Body of pancreas (tissue), 4 donors: ENCODE results near the gene ZC3H12C.

Experiments used
- POLR2A ChIP-seq, 3 donors: fragments of 450-650 bp; IDR thresholded peaks; one replicate each; pipeline ENCODE4 v1.6.1; 2016; ENCODE audit warnings: antibody characterized with exemption in 3 of 3, mild to moderate bottlenecking in 2 of 3
- TF ChIP-seq, protein P1 (sequence below), 7 experiments: fragments of 450-650 bp in 4 of 7; fragments of 200-600 bp in 3 of 7; sonication (generic) in 3 of 7; IDR thresholded peaks; one replicate each; pipeline ENCODE4 v1.5.1; 2016 to 2019; ENCODE audit warnings: antibody characterized with exemption in 7 of 7

GRCh38 chr11:110077346-110077745 lies 15.8 kb upstream of the ZC3H12C start:
- TF ChIP-seq, protein P1, sequence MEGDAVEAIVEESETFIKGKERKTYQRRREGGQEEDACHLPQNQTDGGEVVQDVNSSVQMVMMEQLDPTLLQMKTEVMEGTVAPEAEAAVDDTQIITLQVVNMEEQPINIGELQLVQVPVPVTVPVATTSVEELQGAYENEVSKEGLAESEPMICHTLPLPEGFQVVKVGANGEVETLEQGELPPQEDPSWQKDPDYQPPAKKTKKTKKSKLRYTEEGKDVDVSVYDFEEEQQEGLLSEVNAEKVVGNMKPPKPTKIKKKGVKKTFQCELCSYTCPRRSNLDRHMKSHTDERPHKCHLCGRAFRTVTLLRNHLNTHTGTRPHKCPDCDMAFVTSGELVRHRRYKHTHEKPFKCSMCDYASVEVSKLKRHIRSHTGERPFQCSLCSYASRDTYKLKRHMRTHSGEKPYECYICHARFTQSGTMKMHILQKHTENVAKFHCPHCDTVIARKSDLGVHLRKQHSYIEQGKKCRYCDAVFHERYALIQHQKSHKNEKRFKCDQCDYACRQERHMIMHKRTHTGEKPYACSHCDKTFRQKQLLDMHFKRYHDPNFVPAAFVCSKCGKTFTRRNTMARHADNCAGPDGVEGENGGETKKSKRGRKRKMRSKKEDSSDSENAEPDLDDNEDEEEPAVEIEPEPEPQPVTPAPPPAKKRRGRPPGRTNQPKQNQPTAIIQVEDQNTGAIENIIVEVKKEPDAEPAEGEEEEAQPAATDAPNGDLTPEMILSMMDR (IDR thresholded peaks at IDR 0.05): no peak
- no peak for TF ChIP-seq POLR2A (IDR thresholded peaks at IDR 0.05)
